Prostate gland (tissue), 2 donors: Measurements from ENCODE around the gene ZNF536.

Source experiments
- CTCF ChIP-seq, 4 experiments: fragments of 200-600 bp in 2 of 4; fragments of 450-650 bp in 2 of 4; sonication (generic) in 2 of 4; IDR thresholded peaks; 1 replicate in 3 of 4; 2 replicates in 1 of 4; pipeline ENCODE4 v1.5.1; 2016 to 2019; ENCODE audit warnings: antibody characterized with exemption in 4 of 4, mild to moderate bottlenecking in 2 of 4, moderate library complexity in 2 of 4
- POLR2A ChIP-seq: fragments of 450-650 bp; IDR thresholded peaks from one replicate; pipeline ENCODE4 v1.6.1; 2016; ENCODE audit warnings: antibody characterized with exemption, mild to moderate bottlenecking
- POLR2AphosphoS5 ChIP-seq: sonication (generic); formaldehyde crosslinking; IDR thresholded peaks from one replicate; pipeline ENCODE4 v1.6.1; 2017; ENCODE audit warnings: antibody characterized with exemption

- TF ChIP-seq POLR2A = no peak
- no peak for TF ChIP-seq POLR2AphosphoS5
- TF ChIP-seq CTCF (IDR thresholded peaks at IDR 0.05) = no peak
Measured at GRCh38 chr19:30353394-30353945, 18.7 kb upstream of the ZNF536 start.
